ENCODE measurements around the gene SLC25A6.
A peak's percentile ranks its signal among the peaks of the same experiment; 100 is the strongest.
"Not testable (repeated sequence)": the region's sequence is repeated elsewhere in the genome, so short reads cannot be mapped to it uniquely, and the experiment has no call there.

SLC25A6 gene

GRCh38 chrX:1412551-1413161, 20.7 kb upstream of the SLC25A6 start:
- no peak for DNase-seq

GRCh38 chrX:1411326-1411725, 19.4 kb upstream of the SLC25A6 start:
- no peak for DNase-seq

GRCh38 chrX:1407035-1407434, 15.1 kb upstream of the SLC25A6 start:
- no peak for DNase-seq

- not testable (repeated sequence) for DNase-seq
These were observed 13.9 kb upstream of the SLC25A6 start for GRCh38 chrX:1405769-1406168.

- DNase-seq = not testable (repeated sequence)
These were observed 12.0 kb upstream of the SLC25A6 start for GRCh38 chrX:1403867-1404266.

GRCh38 chrX:1403228-1403627, 11.3 kb upstream of the SLC25A6 start:
- no peak for DNase-seq

GRCh38 chrX:1401611-1402430, 9.9 kb upstream of the SLC25A6 start:
- DNase-seq = no peak

- DNase-seq = no peak
These were observed 9.0 kb upstream of the SLC25A6 start for GRCh38 chrX:1400742-1401471.

GRCh38 chrX:1400049-1400448, 8.1 kb upstream of the SLC25A6 start:
- no peak for DNase-seq

GRCh38 chrX:1398431-1399340, 6.8 kb upstream of the SLC25A6 start:
- no peak for DNase-seq

GRCh38 chrX:1397441-1398270, 5.7 kb upstream of the SLC25A6 start:
- DNase-seq = no peak

GRCh38 chrX:1397001-1397400, 5.1 kb upstream of the SLC25A6 start:
- DNase-seq = no peak

- DNase-seq = no peak
These were observed 3.8 kb upstream of the SLC25A6 start for GRCh38 chrX:1395646-1396216.

- DNase-seq = no peak
These were observed 3.0 kb upstream of the SLC25A6 start for GRCh38 chrX:1394731-1395501.

GRCh38 chrX:1393871-1394615, 2.1 kb upstream of the SLC25A6 start:
- DNase-seq = no peak

GRCh38 chrX:1392376-1393068, 609 bp upstream of the SLC25A6 start:
- DNase-seq = peak; percentile 81

- no peak for DNase-seq
These were observed 575 bp downstream of the SLC25A6 start for GRCh38 chrX:1391370-1391706.

GRCh38 chrX:1390621-1391369, 1.1 kb downstream of the SLC25A6 start:
- no peak for DNase-seq

GRCh38 chrX:1389993-1390285, 2.0 kb downstream of the SLC25A6 start:
- no peak for DNase-seq
